Esophagus squamous epithelium (tissue), 5 donors: Measurements from ENCODE around the gene EML2. TPM values are rescaled to one million over a fixed set of nuclear protein-coding genes. Genes with fewer than 3 reads are reported as not detected.
A peak's percentile ranks its signal among the peaks of the same experiment; 100 is the strongest.

Source experiments
- DNase-seq: peaks from one replicate; lab custom pipeline; 2025; lab: John Stamatoyannopoulos, UW
- H3K27ac ChIP-seq, 4 donors: fragments of 200-600 bp; sonication (generic); one replicate each; pipeline ENCODE4 v1.5.1; 2016 to 2019; ENCODE audit warnings: mild to moderate bottlenecking in 1 of 4
- H3K27me3 ChIP-seq, 4 donors: fragments of 200-600 bp; sonication (generic); 1 replicate in 3 of 4; 2 replicates in 1 of 4; pipeline versions ENCODE4 v1.5.1 to v1.6.0; 2017 to 2021; ENCODE audit warnings: antibody characterized with exemption in 1 of 4
- H3K36me3 ChIP-seq, 3 donors: fragments of 200-600 bp; sonication (generic); one replicate each; pipeline ENCODE4 v1.5.1; 2016 to 2019
- H3K4me1 ChIP-seq, 3 donors: fragments of 200-600 bp; sonication (generic); one replicate each; pipeline ENCODE4 v1.5.1; 2017 to 2019
- H3K4me3 ChIP-seq, 4 donors: fragments of 200-600 bp; sonication (generic); 1 replicate in 3 of 4; 2 replicates in 1 of 4; pipeline ENCODE4 v1.5.1; 2016 to 2019; ENCODE audit warnings: mild to moderate bottlenecking in 2 of 4, moderate library complexity in 1 of 4
- H3K9me3 ChIP-seq, 3 donors: fragments of 200-600 bp; sonication (generic); one replicate each; pipeline ENCODE4 v1.5.1; 2016 to 2019
- CTCF ChIP-seq, 6 experiments: fragments of 450-650 bp in 4 of 6; fragments of 200-600 bp in 2 of 6; sonication (generic) in 2 of 6; IDR thresholded peaks; one replicate each; pipeline ENCODE4 v1.5.1; 2016 to 2019; ENCODE audit warnings: antibody characterized with exemption in 6 of 6, mild to moderate bottlenecking in 4 of 6, moderate library complexity in 4 of 6
- POLR2A ChIP-seq, 4 donors: fragments of 450-650 bp; IDR thresholded peaks; one replicate each; pipeline ENCODE4 v1.6.1; 2017; ENCODE audit warnings: antibody characterized with exemption in 4 of 4, mild to moderate bottlenecking in 4 of 4, moderate library complexity in 3 of 4
- WGBS, 2 donors: methylation state at CpG; one replicate each; pipeline ENCODE4 v1.1.5; 2018; 5-methylcytosine and 5-hydroxymethylcytosine counted together
- intact Hi-C: fragments of 100-400 bp; cut with DNase I; formaldehyde crosslinking; loops from one replicate; pipeline ENCODE4 v1.15.0; 2022
- total RNA-seq, 4 donors: library from RNA; depleted of rRNA; stranded (reverse); fragments of >200 nt; gene quantifications; one replicate each; pipeline ENCODE4 v1.1.0, GENCODE V29; 2016
- donor health status: DM: yes; HTN: yes; CAD: no.

Gene EML2
- total RNA-seq, 4 donors from 2014 or later = 38.6 to 617 (median 58.3) TPM

DNA sequence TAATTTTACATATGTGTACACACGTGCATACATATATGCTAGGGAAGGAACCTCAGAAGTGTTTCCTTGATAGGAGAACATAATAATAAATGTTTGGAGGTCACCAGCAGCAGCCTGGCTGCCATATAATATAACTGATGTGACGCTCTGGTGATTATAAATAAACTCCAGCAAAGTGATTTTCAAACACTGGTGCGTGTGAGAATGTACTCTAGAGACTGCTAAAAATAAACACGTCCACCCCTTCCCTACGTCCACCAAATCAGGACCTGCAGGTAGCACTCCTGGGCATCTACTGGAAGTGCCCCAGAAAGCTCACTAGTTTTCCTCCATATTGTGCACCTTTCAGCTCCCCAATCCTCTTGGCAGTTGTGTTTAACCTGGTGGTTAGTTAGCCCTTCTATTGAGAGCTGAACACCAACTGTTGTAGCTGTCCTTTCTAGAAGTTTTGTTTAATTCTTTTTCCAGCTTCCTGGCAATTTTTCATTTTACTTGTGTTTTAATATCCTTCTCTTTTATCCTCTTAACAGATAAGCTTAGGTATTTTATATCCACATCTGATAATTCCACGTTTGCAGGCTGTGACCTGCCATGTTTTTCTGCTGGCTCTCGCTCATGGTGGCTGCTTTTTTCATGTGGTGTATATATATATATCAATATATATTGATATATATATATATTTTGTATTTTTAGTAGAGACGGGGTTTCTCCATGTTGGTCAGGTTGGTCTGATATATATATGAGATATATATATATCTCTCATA is 67.6 kb downstream of the EML2 start:
- Histone ChIP-seq H3K4me3 (no peak overlapping the region), H3K9me3 (no peaks in the 10 kb centered on the region), H3K27me3 (no peaks in the 10 kb centered on the region), H3K4me1 (peaks cover 3 to 50% (median 29%) of the 10 kb centered on the region in 3 donors), H3K36me3 (peaks cover 0 to 4% (median 0%) of the 10 kb centered on the region in 3 donors), H3K27ac (no peak overlapping the region)
- intact Hi-C loops = no loop called here
- DNase-seq = no peak
- no peak for TF ChIP-seq POLR2A (IDR thresholded peaks at IDR 0.05)
- TF ChIP-seq CTCF (IDR thresholded peaks at IDR 0.05) = no peak
- 86 to 88% methylated on average over 8 of the region's 8 CpGs for WGBS, 2 donors

DNA sequence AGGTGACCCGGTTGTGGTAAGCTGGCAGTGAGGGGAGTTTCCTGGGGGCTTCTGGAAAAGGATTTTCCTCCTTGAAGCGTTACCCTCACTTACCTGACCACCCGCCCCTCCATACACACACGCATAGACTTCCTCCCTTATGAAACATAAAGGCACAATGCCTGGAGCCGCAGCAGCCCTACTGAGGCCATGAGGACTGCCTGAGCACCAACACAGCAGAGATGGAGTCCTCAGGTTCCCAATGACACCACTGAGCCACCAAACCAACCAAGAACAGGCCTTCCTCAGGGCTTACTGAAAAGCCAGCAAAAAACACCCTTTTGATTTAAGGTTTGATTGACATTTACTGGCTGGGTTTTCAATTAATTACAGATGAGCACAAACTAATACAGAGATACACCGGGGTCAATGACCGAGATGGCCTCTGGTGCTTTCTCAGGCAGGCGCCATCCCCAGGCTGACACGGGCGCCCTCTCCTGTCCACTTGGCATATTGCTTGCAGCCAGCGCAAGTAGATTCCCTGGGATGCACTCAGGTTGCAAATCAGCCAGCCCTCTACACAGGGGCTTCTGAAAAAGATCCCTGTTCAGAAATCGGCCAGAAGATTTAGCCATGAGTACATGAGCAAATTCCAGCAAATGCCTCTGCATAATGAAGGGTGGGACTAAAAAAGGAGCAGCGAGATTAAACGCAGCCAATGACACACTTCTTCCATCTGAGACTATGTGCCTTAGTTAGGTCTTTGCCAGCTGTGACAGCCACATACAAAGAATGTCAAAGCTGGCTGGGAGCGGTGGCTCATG is 69.4 kb downstream of the EML2 start:
- intact Hi-C loops = no loop called here
- TF ChIP-seq CTCF (IDR thresholded peaks at IDR 0.05) (peak; percentile 41 to 92 (median 81)), POLR2A (IDR thresholded peaks at IDR 0.05) (no peak)
- Histone ChIP-seq H3K27ac (peak overlapping the region; percentile 73 to 87 (median 85)), H3K27me3 (no peaks in the 10 kb centered on the region), H3K36me3 (peaks cover 0 to 4% (median 0%) of the 10 kb centered on the region in 3 donors), H3K9me3 (no peaks in the 10 kb centered on the region), H3K4me3 (no peak overlapping the region), H3K4me1 (peaks cover 0 to 38% (median 27%) of the 10 kb centered on the region in 3 donors)
- no peak for DNase-seq
- WGBS, 2 donors = 44 to 45% methylated on average over 12 of the region's 15 CpGs

GRCh38 chr19:45568732-45569131 is 70.5 kb downstream of the EML2 start:
- TF ChIP-seq CTCF (IDR thresholded peaks at IDR 0.05) (no peak), POLR2A (IDR thresholded peaks at IDR 0.05) (no peak)
- Histone ChIP-seq H3K9me3 (no peaks in the 10 kb centered on the region), H3K27ac (peak overlapping the region; percentile 73 to 87 (median 85)), H3K27me3 (no peaks in the 10 kb centered on the region), H3K4me1 (peaks cover 0 to 32% (median 22%) of the 10 kb centered on the region in 3 donors), H3K36me3 (peaks cover 0 to 4% (median 0%) of the 10 kb centered on the region in 3 donors), H3K4me3 (no peak overlapping the region)
- 57% methylated on average over 3 of the region's 3 CpGs; no CpG with 5 or more reads in 1 of the 2 donors for WGBS, 2 donors
- intact Hi-C loops = no loop called here
- DNase-seq = no peak

DNA sequence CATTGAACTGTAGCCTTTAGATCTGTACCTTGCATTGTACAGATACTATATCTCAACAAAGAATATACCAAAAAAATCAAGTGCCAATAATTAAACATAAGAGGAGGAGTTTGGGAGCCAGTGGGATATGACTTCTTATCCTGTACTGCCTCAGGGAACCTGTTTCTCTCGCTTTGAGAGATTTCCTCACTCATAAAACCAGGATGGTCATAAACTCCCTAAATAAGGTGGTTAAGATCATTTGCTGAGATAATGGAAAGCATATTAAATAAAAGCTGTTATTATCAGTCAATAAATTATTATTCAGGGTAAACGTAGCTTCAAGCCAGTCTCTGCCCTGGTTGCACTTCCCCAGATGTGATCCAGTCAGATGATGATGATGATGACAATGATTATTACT is 71.6 kb downstream of the EML2 start:
- no peak for DNase-seq
- TF ChIP-seq CTCF (IDR thresholded peaks at IDR 0.05) (no peak), POLR2A (IDR thresholded peaks at IDR 0.05) (no peak)
- no peak overlapping the region for H3K4me3 ChIP-seq
- no peaks in the 10 kb centered on the region for H3K36me3 ChIP-seq
- no peaks in the 10 kb centered on the region for H3K27me3 ChIP-seq
- H3K4me1 ChIP-seq = peaks cover 0 to 32% (median 22%) of the 10 kb centered on the region in 3 donors
- WGBS, 2 donors = 75 to 81% methylated on average over 2 of the region's 2 CpGs
- intact Hi-C loops = no loop called here
- no peaks in the 10 kb centered on the region for H3K9me3 ChIP-seq
- H3K27ac ChIP-seq = peak overlapping the region in 3 of 4 donors; percentile 73 to 86 (median 84)
